D341Med (cell line): ENCODE measurements around the gene ZMPSTE24.
"Not testable (repeated sequence)": the region's sequence is repeated elsewhere in the genome, so short reads cannot be mapped to it uniquely, and the experiment has no call there.

Source experiments
- DNase-seq: peaks from one replicate; pipeline ENCODE4 v3.0.0; 2012; ENCODE audit warnings: low spot score

Gene ZMPSTE24

DNA sequence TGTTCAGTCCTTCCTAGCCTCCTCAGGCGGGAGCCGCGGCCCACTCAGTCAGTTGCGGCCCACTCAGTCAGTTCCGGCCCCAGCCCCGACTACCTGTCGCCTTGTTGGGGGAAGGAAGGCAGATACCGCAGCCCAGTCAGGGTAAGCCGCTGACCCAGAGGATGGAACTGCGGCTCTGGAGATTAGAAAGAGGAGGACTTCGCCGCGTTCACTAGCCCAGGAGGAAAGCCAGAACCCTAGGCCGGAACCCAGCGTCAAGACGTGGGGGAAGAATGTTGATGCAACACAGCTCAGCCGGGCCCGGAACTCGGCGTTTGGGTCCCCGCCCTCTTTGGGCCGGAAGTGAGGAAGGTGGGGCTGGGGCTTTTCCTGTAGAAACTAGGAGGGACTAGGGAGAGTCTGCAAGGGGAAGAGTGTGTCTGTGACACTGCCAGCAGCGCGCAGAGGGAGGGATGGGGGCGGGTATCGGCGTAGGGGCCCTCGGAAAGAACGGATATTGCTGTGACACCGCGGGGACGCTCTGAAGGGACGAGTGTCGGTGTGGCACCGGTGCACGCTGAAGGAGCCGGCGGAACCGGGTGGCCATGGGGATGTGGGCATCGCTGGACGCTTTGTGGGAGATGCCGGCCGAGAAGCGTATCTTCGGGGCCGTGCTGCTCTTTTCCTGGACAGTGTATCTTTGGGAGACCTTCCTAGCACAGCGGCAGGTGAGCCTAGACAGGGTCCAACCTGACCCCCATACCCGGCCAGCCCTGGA lies at the start of gene ZMPSTE24:
Gene ZMPSTE24 (plus strand): TSS at position 549 of the 757 bp plus-strand sequence. CDS start 36 bp downstream, at position 585.
- DNase-seq: peak; percentile 89

DNA sequence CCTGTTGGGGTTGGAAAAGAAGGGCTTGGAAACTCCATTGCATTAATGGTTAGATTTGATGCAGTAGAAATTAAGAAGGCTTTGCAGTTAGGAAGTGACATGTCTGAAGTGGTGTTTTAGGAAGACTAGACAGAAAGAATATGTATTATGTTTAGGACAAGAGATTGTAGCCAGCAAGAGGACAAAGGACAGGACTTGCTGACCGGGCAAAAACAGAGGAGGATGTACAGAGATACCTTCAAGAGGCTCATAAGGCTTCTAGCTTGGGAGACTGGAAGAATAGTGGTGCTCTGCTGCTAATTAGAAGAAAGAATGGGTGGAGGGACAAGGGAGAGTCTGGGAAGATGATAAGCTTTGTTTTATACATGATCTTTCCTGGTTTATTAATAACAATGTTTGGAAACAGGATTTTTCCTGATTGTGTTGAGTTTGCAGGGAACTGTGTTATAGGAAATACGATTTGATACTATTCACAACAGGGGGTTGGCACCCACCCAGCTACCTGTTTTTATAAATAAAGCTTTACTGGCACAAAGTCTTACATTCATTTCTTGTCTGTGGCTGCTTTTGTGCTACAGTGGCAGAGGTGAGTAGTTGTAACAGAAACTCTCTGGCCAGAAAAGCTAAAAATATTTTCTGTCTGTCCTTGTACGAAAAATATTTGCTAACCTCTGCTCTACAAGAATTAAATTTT lies 47.4 kb upstream of the ZMPSTE24 start:
- DNase-seq: no peak

DNA sequence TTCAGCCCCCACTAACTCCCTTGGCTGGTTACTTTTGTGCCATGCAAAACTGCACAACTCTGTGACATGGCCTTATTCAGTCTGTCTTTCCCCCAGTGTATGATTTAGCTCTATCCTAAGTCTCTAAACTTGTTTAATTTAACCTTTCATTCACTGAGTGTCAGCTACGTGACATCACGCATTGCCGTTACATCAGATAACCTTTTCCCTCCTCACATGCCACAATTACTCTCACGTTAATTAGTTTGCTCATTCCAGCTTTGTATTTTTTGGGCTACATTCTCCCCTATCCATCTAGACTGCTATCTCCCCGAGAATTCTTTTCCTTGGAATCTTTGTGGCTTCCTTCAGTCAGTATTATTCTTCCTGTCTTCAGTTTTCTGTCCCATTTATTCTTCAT lies 39.7 kb upstream of the ZMPSTE24 start:
- no peak for DNase-seq

DNA sequence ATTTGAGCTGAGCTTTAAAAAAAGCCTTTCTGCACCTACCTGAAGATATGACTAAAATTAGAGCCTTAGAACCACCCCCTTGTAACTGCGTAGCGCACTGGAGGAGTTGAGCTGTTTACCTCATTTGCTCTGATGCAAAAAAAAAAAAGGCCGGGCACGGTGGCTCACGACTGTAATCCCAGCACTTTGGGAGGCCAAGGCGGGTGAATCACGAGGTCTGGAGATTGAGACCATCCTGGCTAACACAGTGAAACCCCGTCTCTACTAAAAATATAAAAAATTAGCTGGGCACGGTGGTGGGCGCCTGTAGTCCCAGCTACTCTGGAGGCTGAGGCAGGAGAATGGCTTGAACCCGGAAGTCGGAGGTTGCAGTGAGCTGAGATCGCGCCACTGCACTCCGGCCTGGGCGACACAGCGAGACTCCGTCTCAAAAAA lies 36.5 kb upstream of the ZMPSTE24 start:
- DNase-seq: not testable (repeated sequence)

DNA sequence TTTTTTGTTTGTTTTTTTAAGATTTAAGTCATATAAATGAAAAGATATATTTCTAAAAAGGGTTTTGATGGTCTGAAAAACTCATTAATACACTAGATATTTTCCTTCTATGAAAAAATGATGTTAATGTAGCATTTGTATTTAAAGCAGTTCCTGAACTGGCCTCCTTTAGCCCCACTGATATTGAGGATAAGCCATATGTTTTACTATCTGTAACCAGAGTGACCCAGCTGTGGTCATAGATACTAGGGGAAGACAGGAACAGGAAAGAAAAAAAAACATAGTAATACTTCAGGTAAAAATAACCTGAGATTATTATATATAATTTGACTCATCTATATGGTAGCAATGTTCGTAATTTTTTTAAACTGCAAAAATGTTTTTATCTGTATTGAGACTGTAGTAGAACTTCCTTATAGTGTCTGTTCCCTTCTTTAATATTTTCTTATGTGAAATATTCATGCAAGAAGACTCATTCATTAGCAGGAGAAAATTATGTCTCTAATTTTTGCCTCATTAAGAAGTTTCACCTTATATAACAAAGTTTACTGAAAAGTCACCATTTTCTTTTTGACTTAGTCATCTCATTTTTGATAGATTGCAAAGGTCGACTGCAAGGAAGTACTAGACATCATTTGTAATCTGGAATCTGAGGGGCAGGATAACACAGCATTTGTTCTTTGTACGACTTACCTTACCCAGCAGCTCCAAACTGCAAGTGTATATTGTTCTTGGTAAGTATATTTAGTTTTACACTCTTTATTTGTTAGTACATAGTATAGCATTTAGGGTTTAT lies 35.9 kb upstream of the ZMPSTE24 start:
- no peak for DNase-seq

DNA sequence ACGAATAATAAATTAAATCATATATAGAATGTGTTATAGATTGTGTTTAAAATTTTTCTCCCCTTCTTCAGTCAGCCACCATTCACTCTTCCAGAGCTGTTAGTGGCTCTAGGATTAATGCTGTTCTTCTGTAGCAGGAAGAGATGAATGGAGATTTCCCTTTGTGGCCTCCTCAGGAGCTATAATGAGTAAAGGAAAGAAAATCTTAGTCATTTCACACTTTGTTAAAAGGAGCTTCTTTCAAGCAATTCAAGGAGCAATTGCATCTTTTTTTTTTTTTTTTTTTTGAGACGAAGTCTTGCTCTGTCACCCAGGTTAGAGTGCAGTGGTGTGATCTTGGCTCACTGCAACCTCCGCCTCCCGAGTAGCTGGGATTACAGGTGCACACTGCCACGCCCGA lies 34.0 kb upstream of the ZMPSTE24 start:
- DNase-seq: no peak

DNA sequence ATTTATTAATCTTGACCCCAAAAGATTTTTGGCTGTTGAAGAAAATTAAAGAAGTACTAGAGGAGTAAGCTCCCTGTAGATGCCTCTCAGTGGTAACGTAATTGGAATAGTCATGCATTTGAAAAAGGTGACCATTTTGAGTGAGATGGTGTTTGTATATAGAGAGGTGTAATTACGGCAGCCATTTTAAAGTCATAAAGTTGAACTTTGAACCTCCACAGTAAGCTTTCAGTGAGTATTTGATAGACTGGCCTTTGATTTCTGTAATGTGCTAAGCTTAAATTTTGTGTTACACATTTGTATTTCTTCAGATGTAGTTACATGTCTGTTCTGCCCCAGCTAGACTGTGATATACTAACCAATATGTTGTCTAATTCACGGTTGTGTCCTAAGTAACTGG lies 31.8 kb upstream of the ZMPSTE24 start:
- DNase-seq: no peak

DNA sequence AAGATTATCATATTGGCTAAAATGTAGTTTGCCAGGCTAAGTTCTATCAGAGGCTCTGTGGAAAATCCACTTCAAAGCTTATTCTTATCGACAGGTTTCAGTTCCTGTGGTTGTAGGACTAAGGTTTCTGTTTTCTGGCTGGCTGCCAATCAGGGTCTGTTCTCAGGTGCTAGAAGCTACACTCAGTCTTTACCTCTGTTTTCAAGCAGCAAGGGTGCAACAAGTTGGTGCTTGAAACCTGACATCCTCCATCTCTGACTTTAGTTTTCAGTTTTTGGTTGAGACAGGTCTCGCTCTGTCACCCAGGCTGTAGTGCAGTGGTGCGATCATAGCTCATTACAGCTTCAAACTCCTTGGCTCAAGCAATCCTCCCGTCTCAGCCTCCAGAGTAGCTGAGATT lies 25.6 kb upstream of the ZMPSTE24 start:
- no peak for DNase-seq

DNA sequence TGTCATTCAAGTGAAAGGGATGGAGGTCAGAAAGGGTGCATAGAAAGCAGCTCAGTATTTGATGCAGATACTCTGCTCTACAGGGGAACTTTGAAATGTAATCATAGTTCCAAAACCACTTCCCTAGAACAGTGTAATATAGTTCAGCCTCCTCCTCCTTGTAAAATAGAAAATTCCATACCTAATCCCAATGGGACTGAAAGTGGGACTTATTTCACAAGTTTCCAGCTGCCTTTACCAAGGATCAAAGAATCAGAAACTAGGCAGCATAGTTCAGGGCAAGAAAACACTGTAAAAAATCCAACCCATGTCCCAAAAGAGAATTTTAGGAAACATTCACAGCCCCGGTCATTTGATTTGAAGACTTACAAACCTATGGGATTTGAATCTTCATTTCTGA lies 18.4 kb upstream of the ZMPSTE24 start:
- DNase-seq: no peak

DNA sequence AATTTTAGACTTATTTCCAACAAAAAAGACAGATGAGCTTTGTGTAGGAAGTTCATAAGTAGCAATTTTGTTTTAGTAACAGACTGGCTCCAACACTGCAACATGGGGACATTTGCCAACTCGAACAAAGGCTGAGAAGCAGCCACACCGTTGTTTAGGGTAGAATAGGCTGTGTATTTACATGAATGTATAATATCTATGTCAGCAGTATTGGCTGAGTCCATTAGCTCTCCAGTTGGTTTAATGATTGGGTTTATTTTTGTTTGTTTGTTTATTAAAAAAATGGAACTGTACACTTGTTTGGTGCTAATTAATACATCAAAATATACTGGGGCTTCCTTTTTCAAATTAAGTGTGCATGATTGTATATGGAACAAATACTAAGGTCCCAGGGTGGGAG lies 17.6 kb upstream of the ZMPSTE24 start:
- no peak for DNase-seq

DNA sequence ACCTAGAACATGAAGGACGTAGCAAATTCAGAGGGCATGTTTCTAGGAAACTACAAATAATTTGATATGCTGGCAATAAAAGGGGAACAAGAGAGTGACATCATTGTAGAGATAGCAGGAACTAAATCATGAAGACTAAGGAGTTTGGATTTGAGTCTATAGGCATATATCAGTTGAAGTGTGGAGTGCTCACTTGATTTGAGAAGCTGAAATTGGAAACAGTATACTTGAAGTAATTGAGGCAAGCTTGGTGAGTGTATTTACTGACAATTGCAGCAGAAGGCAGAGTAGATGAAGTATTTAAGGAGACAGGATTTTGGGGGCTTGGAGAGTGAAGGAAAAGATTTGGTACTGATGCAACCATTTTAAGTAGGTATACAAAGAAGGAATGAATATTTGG lies 16.7 kb upstream of the ZMPSTE24 start:
- DNase-seq: no peak

DNA sequence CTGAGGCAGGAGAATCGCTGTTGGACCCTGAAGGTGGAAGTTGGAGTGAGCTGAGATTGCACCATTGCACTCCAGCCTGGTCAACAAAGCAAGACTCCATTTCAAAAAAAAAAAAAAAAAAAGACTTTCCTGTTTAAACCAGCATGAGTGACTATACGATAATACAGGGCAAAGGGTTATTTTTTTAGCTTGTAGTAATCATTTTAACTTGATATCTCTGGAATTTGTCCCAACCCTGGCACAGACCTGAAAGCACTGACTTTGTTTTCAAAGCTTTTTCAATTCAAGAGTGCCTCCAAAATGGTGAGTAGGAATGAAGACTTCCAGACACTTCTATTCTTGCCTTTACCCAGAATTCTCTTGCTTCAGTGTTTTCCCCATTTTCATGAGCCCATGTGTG lies 14.7 kb upstream of the ZMPSTE24 start:
- DNase-seq: no peak

DNA sequence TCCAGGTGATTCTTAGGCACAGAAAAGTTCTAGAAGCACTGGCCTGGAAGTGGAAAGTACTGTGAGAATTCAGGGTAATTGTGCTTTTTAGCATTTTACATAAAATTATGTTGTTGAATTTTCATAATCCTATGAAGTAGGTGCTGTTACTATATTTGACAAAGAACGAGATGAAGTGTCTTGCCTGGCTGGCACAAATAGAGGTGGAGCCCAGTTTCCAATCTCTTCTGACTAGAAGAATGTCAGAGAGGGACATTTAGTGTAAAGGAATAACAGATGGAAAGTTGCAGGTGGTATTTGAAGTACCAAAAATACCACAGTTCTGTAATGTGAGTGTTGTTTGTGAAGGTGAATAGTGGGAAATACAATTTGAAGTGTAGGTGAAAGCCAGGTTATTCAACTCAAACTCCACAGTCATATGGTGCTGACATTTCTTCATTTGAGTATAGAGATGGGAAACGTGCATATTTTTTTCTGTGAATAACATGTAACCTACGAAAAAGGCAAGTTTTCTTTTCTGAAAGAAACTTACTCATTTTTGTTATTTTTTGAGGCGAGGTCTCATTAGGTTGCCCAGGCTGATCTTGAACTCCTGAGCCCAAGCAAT lies 13.8 kb upstream of the ZMPSTE24 start:
- DNase-seq: no peak

DNA sequence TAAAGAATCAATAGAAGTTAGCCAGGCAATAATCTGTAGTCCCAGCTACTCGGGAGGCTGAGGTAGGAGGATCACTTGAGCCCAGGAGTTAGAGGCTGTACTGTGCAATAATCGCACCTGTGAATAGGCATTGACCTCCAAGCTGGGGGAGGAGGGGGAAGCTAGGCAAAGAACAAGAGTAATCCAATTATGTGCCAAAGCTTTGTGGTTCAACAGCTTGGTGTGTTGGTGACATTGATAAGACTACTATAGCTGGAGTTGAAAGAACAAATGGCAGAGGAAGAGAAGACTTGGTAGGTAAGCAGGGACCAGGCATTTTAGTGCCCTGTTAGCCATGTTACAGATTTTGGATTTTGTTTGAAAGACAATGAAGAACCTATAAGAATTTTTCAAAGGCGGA lies 12.3 kb upstream of the ZMPSTE24 start:
- no peak for DNase-seq

DNA sequence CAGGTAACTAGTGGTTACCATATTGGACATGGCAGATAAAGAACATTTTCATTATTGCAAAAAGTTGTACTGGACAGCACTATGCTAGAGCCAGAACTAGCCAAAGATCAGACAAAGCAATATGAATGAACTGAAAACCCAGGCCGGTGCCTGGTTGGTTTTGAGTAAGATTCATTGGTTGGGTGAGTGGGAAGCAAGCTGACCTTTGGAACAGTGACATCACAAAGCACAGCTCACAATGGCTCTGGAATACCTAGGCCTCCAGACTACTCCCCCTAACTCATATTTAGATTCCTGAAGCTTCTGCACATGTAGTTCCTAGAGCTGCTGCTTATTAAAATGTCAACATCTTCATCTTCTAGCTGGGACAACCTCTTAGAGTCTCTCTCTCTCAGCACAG lies 10.4 kb upstream of the ZMPSTE24 start, which contains the start of gene TMCO2:
Gene TMCO2 (plus strand): TSS at position 283 of the 400 bp plus-strand sequence. CDS start 57 bp downstream, at position 340.
- no peak for DNase-seq

DNA sequence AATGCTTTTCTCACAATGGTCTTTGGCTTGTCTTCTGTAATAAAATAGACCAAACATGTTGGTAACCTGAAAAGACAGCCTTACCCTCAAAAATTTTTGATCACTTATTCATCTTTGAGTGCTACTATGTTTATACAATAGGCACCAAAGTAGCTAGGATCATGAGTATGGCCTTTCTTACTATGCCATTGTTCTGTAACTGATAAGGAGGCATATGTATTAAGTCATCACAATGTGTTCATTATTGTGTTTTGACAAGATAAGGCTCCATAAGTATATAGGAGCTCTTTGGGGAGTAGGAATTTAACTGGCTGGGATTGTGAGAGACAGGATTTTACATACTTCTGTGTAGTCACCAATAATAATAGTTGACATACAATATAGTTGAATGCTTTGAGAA lies 9.6 kb upstream of the ZMPSTE24 start:
- no peak for DNase-seq

DNA sequence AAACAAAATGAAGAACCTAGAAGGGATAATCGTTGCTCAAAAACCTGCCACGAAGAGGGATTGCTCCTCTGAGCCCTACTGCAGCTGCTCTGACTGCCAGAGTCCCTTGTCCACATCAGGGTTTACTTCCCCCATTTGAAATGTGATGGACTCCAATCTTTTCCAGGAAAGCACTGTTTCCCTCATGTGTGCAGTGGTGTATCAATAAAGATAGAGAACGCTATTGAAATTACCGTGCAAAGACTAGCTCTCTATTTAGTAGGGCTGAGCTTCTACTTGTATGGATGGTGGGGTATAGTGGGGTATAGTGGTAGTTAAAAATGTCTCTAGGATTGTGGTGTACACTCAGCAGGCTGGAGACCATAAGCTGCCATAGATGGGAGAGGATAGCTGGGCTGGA lies 6.6 kb upstream of the ZMPSTE24 start:
- no peak for DNase-seq

DNA sequence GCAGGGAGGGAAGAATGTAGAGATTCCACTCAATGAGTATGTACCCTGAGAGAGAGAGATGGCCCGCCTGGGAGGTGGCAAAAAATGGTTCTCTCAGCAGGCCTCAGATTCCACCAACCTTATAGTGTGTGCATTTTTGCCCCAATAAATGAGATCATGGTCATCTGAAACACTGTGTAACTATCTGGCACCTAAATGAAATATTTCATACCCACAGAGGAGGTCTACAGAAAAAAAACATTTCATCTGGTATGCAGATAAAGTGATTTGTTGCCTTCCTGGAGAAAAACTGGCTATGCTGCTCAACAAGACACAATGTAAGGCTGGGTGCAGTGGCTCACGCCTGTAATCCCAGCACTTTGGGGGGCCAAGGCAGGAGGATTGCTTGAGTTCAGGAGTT lies 5.4 kb upstream of the ZMPSTE24 start:
- no peak for DNase-seq

DNA sequence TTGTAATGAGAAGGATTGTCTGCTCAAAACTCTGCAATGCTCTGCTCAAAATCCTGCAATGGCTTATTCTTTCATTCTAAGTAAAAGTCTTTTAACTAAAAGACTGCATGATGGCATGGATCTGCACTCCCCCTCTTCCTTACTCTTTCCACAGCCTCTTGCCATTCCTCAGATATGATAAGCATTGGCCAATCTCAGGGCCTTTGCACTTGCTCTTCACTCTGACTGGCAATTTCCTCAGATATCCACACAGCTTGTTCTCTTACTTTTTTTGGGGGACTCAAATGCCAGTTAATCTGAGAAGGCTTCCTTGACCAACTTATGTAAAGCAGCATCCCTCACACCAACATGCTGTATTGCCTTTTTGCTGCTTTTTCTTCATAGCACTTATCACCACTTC lies 2.8 kb upstream of the ZMPSTE24 start:
- no peak for DNase-seq

DNA sequence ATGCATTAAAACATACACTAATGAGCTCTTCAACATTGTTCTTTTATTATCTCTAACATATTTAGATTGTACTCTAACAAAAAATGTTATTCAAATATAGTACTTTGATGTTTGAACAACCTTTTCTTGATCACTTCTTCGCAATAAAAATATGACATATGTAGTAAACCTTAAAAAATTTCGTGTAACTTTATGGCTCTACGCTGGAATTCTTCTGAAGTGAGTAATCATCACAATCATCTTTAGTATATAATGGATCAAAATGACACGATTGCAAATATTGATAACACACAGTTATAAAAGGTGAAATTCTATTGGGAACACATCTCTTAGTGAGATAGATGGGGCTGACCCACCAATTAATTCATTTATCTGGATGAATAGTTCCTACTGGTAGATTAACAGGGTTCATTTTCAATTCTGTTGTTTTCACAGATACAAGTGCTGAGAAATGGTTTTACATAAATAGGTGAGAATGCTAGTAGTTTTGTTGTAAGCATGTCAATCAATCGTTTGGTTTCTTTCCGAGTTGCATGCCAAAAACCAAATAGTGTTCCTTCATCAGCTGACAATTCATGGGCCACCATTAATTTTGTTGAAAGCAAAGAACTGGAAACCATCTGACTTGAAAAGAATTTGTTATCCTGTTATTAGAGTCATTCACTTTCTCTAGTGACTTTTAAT lies 1.5 kb upstream of the ZMPSTE24 start:
- DNase-seq: no peak

DNA sequence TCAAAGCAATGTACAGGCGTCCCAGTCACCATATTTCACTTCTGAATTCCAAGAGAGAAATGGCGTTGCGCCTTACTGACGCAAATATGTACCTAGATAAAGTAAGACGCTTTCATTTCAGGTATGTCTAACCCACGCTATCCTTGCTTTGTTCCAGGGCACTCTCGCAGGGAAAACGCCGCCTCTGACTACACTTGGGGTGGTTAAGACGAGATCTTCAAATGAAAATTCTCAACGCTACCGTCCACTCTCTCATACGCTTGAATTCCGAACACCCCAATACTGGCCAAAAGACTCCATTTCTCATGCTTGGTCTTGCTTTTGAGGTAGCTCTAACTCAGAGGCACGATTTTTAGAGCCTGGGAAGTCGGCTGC lies 736 bp upstream of the ZMPSTE24 start:
- no peak for DNase-seq

DNA sequence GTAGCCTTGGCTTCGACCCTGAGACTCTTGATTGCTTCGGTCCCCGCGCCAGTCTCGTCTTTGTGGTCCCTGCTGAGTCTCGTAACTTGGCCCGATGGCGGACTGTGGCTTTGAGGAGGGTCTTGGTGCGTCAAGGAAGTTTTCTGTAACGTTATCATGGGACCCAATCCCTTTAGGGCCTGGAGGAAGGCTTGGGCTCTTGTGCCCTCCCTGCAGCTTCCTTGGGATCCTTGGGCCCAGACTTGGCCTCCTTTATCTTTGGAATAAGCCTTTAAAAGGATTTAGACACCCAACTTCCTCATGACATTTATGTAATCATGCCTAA lies 371 bp downstream of the ZMPSTE24 start:
- peak; percentile 39 for DNase-seq
